ENCODE data around the gene MUSK.

Gene MUSK

DNA sequence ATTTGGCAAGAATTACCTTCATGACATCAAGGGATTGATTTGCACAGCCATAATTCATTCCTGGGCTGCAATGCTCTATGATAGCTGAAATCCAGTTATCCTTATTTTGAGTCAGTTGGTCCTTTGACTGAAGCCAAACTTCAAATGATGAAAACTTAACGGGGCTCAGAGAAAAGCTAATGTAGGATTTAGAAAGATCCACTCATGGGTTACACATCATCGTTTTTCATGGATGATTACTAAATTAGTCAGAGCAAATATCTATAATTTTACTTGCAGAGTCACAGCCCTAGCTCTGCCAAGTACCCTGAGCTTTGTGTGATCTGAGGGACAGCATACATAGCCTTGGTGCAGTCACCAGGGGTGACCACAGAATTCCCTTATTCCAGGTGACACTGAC is 27.3 kb upstream of the MUSK start:
- H3K27ac ChIP-seq (ENCODE audit: low read depth, low read length, poor library complexity, severe bottlenecking) = no peak overlapping the region
- no peaks in the 10 kb centered on the region for H3K79me2 ChIP-seq (ENCODE audit: insufficient read depth, low read length)
- H3K4me3 ChIP-seq (ENCODE audit: low read depth, low read length, poor library complexity, severe bottlenecking) = no peak overlapping the region
- H3K27me3 ChIP-seq (ENCODE audit: insufficient read depth, low read length) = no peaks in the 10 kb centered on the region
- H2AFZ ChIP-seq (ENCODE audit: low read length) = no peak overlapping the region
- H3K9ac ChIP-seq (ENCODE audit: low read length) = no peak overlapping the region
- H3K36me3 ChIP-seq (ENCODE audit: insufficient read depth, low read length) = no peaks in the 10 kb centered on the region
- no peaks in the 10 kb centered on the region for H3K9me3 ChIP-seq (ENCODE audit: low read length)
- TF ChIP-seq, protein P1, sequence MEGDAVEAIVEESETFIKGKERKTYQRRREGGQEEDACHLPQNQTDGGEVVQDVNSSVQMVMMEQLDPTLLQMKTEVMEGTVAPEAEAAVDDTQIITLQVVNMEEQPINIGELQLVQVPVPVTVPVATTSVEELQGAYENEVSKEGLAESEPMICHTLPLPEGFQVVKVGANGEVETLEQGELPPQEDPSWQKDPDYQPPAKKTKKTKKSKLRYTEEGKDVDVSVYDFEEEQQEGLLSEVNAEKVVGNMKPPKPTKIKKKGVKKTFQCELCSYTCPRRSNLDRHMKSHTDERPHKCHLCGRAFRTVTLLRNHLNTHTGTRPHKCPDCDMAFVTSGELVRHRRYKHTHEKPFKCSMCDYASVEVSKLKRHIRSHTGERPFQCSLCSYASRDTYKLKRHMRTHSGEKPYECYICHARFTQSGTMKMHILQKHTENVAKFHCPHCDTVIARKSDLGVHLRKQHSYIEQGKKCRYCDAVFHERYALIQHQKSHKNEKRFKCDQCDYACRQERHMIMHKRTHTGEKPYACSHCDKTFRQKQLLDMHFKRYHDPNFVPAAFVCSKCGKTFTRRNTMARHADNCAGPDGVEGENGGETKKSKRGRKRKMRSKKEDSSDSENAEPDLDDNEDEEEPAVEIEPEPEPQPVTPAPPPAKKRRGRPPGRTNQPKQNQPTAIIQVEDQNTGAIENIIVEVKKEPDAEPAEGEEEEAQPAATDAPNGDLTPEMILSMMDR (IDR thresholded peaks at IDR 0.05; ENCODE audit: low read length) = no peak
- TF ChIP-seq EZH2 (IDR thresholded peaks at IDR 0.05; ENCODE audit: borderline replicate concordance, low read length) = no peak
- H3K9me2 ChIP-seq (ENCODE audit: low read depth, low read length) = no peaks in the 10 kb centered on the region
- no peaks in the 10 kb centered on the region for H3K4me1 ChIP-seq (ENCODE audit: insufficient read depth, low read length, severe bottlenecking)
- no peaks in the 10 kb centered on the region for H4K20me1 ChIP-seq (ENCODE audit: insufficient read depth, low read length)
- H3F3A ChIP-seq (ENCODE audit: insufficient read depth, low read length) = no peaks in the 10 kb centered on the region
- H3K4me2 ChIP-seq (ENCODE audit: low read length) = no peak overlapping the region

- no peak for TF ChIP-seq EZH2 (IDR thresholded peaks at IDR 0.05; ENCODE audit: borderline replicate concordance, low read length)
- TF ChIP-seq, protein P1 (IDR thresholded peaks at IDR 0.05; ENCODE audit: low read length) = no peak
- H3K36me3 ChIP-seq (ENCODE audit: insufficient read depth, low read length) = no peaks in the 10 kb centered on the region
- no peaks in the 10 kb centered on the region for H3K9me2 ChIP-seq (ENCODE audit: low read depth, low read length)
- no peaks in the 10 kb centered on the region for H3K79me2 ChIP-seq (ENCODE audit: insufficient read depth, low read length)
- H3K9ac ChIP-seq (ENCODE audit: low read length) = no peak overlapping the region
- no peak overlapping the region for H3K27ac ChIP-seq (ENCODE audit: low read depth, low read length, poor library complexity, severe bottlenecking)
- H3K27me3 ChIP-seq (ENCODE audit: insufficient read depth, low read length) = no peaks in the 10 kb centered on the region
- H4K20me1 ChIP-seq (ENCODE audit: insufficient read depth, low read length) = no peaks in the 10 kb centered on the region
- no peaks in the 10 kb centered on the region for H3K4me1 ChIP-seq (ENCODE audit: insufficient read depth, low read length, severe bottlenecking)
- H3K4me3 ChIP-seq (ENCODE audit: low read depth, low read length, poor library complexity, severe bottlenecking) = no peak overlapping the region
- H3K9me3 ChIP-seq (ENCODE audit: low read length) = no peaks in the 10 kb centered on the region
- no peak overlapping the region for H3K4me2 ChIP-seq (ENCODE audit: low read length)
- H3F3A ChIP-seq (ENCODE audit: insufficient read depth, low read length) = no peaks in the 10 kb centered on the region
- H2AFZ ChIP-seq (ENCODE audit: low read length) = no peak overlapping the region
Measured at GRCh38 chr9:110648696-110649095, 19.9 kb upstream of the MUSK start.

DNA sequence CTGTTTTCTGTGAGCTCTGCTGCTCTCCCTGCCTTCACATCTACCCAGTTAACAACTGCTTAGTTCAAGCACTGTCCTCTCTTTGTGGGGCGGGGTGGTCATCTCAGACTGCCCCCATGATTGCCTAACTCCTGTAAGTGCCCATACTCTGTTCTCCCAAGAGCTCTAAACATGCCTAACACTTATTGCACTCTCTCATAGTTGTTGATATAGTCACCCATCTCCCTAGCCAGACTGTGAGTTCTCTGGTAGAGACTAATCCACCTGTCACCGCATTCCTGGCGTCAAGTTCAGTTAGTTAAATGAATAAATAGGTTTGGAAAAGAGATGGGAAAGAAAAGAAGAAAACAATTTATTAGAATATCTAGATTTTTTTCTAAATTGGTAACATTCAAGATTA is 18.3 kb upstream of the MUSK start:
- Histone ChIP-seq H3K9me2 (ENCODE audit: low read depth, low read length) (no peaks in the 10 kb centered on the region), H2AFZ (ENCODE audit: low read length) (no peak overlapping the region), H3K79me2 (ENCODE audit: insufficient read depth, low read length) (no peaks in the 10 kb centered on the region), H3F3A (ENCODE audit: insufficient read depth, low read length) (no peaks in the 10 kb centered on the region), H3K27ac (ENCODE audit: low read depth, low read length, poor library complexity, severe bottlenecking) (no peak overlapping the region), H3K27me3 (ENCODE audit: insufficient read depth, low read length) (no peaks in the 10 kb centered on the region), H3K9me3 (ENCODE audit: low read length) (no peaks in the 10 kb centered on the region), H4K20me1 (ENCODE audit: insufficient read depth, low read length) (no peaks in the 10 kb centered on the region), H3K9ac (ENCODE audit: low read length) (no peak overlapping the region), H3K4me2 (ENCODE audit: low read length) (no peak overlapping the region), H3K36me3 (ENCODE audit: insufficient read depth, low read length) (no peaks in the 10 kb centered on the region), H3K4me3 (ENCODE audit: low read depth, low read length, poor library complexity, severe bottlenecking) (no peak overlapping the region), H3K4me1 (ENCODE audit: insufficient read depth, low read length, severe bottlenecking) (no peaks in the 10 kb centered on the region)
- no peak for TF ChIP-seq EZH2 (IDR thresholded peaks at IDR 0.05; ENCODE audit: borderline replicate concordance, low read length)

GRCh38 chr9:110650991-110651411 is 17.6 kb upstream of the MUSK start:
- H3K4me2 ChIP-seq (ENCODE audit: low read length) = no peak overlapping the region

More at GRCh38 chr9:110650991-110651411, 17.6 kb upstream of the MUSK start:
- no peaks in the 10 kb centered on the region for H4K20me1 ChIP-seq (ENCODE audit: insufficient read depth, low read length)
- H3K27me3 ChIP-seq (ENCODE audit: insufficient read depth, low read length) = no peaks in the 10 kb centered on the region
- H2AFZ ChIP-seq (ENCODE audit: low read length) = no peak overlapping the region
- no peak overlapping the region for H3K9ac ChIP-seq (ENCODE audit: low read length)
- no peaks in the 10 kb centered on the region for H3F3A ChIP-seq (ENCODE audit: insufficient read depth, low read length)
- no peaks in the 10 kb centered on the region for H3K79me2 ChIP-seq (ENCODE audit: insufficient read depth, low read length)
- no peak overlapping the region for H3K27ac ChIP-seq (ENCODE audit: low read depth, low read length, poor library complexity, severe bottlenecking)
- no peaks in the 10 kb centered on the region for H3K4me1 ChIP-seq (ENCODE audit: insufficient read depth, low read length, severe bottlenecking)
- no peak for TF ChIP-seq EZH2 (IDR thresholded peaks at IDR 0.05; ENCODE audit: borderline replicate concordance, low read length)
- TF ChIP-seq, protein P1 (IDR thresholded peaks at IDR 0.05; ENCODE audit: low read length) = no peak
- H3K36me3 ChIP-seq (ENCODE audit: insufficient read depth, low read length) = no peaks in the 10 kb centered on the region
- H3K9me3 ChIP-seq (ENCODE audit: low read length) = no peaks in the 10 kb centered on the region
- H3K4me3 ChIP-seq (ENCODE audit: low read depth, low read length, poor library complexity, severe bottlenecking) = no peak overlapping the region
- no peaks in the 10 kb centered on the region for H3K9me2 ChIP-seq (ENCODE audit: low read depth, low read length)

All from OCI-LY1 (cell line).